Dedifferentiated amniotic fluid mesenchymal stem cell (primary cell): Measurements from ENCODE around the gene TRIML2.

Experiments used
- DNase-seq: peaks from one replicate; pipeline ENCODE4 v3.0.0-alpha.2; 2016; ENCODE audit errors: extremely low spot score

The TRIML2 gene, protein sequence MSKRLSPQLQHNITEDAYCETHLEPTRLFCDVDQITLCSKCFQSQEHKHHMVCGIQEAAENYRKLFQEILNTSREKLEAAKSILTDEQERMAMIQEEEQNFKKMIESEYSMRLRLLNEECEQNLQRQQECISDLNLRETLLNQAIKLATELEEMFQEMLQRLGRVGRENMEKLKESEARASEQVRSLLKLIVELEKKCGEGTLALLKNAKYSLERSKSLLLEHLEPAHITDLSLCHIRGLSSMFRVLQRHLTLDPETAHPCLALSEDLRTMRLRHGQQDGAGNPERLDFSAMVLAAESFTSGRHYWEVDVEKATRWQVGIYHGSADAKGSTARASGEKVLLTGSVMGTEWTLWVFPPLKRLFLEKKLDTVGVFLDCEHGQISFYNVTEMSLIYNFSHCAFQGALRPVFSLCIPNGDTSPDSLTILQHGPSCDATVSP

DNA sequence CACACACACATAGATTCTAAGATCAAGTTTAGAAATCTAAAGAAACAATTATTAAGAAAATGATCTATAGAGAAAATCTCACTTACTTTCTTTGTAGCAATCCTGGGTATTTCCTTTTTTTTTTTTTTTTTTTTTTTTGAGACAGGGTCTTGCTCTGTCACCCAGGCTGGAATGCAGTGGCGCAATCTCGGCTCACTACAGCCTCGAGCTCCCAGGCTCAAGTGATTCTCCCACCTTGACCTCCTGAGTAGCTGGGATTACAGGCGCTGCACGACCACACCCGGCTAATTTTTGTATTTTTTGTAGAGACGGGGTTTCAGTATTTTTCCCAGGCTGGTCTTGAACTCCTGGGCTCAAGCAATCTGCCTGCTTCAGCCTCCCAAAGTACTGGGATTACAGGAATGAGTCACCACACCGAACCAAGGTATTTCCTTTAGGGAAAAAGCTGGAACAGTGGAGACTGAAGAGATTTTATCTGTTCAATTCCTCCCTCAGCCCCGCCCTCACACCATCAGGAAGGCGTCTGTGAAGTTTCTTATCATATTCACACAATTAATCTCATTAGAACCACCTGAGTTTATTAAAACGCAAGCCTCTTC lies at the start of gene TRIML2:
TSS of gene TRIML2 (minus strand) at position 447 of the 599 bp plus-strand sequence. CDS start 4,235 bp downstream, outside the sequence.
- no peak for DNase-seq

DNA sequence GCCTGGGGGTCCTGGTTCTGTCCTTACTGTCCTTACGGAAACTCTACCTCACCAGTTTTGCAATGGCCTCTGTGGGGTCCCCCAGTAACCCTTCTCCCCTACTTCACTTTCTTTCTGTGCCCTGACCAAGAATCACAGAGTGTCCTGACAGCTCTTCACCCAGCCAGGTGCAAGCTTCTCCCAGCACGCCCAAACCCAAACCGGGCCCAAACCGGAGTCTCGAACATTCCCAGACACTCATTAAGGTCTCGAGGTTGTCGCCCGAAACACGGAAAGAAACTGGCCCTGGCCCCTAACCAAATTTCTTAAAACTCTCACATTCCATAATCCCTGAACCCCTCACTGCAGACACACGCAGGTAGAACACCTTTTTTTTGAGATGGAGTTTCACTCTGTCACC lies 48.9 kb upstream of the TRIML2 start:
- DNase-seq, result no peak

DNA sequence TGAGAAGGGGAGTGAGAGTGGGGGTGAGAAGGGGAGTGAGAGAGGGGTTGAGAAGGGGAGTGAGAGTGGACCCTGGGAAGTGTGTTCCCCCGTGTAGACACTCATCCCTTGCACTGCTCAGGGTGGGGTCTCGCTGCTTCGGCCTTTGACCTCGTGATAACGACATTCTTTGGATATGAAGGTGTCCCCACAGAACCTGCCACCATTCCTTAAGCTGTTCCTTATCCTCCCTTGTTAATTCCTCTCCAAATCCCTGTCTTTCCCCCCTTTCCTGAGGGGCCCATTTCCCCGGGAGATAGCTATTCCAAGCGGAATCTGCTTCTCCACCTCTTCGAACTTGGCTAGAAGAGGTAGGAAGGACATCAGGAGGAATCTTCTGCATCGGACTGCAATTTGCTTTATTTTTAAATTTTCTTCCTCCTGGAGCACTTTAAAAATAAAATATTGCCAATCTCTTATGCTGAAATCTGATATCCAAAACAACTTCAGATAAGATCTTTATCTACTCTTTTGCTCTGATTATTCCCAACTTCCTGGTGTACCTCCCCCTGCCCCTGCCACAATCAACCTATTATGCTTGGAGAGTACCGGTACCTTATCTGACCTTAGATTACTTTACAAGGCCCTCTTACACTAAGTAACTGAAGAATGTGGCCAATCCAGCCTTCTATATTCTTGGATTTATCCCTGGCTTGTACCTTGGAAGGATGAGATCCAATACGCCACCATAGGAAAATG lies 45.4 kb upstream of the TRIML2 start:
- no peak for DNase-seq

DNA sequence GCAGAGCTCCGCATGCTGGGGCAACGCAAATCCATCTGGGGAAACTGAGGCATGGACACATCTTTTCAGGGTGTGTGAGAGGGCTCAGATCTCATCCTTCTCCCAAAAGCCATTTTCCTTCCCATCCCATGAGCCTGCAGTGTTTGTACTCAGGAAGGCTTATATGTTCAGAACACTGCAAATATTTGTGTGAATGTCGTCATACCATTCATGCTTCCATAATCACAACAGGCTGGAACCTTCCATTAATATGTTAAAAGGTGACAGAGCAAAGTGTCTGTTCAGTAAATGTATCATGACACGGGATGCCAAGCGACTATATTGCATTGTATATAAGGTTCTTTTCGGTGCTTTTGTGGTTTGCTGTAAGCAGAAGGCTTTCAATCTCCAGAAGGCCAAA lies 38.4 kb upstream of the TRIML2 start:
- no peak for DNase-seq

DNA sequence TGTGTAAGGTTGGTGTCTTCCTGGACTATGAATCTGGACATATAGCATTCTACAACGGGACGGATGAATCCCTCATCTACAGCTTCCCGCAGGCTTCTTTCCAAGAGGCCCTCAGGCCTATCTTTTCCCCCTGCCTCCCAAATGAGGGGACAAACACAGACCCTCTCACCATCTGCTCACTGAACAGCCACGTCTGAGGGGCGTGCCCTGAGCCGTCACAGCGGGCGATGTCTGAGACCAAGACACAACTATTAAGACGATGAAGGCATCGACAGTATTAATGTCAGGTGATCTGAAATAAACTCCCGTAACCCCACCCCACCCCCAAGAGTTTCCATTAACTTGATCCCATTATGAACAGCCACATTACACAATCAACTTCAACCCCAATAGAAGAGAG lies 37.8 kb upstream of the TRIML2 start:
- no peak for DNase-seq

DNA sequence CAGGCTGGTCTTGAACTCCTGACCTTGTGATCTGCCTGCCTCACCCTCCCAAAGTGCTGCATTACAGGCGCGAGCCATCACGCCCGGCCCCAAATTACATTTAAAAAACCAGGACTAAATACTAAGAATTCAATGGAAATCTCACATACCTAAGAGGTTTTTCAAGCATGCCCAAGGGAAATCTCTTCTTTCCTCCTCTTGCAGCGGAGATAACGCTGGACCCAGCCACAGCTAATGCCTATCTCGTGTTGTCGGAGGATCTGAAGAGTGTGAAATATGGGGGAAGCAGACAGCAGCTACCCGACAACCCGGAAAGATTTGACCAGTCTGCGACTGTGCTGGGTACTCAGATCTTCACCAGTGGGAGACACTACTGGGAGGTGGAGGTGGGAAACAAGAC lies 37.2 kb upstream of the TRIML2 start:
- DNase-seq, result no peak

DNA sequence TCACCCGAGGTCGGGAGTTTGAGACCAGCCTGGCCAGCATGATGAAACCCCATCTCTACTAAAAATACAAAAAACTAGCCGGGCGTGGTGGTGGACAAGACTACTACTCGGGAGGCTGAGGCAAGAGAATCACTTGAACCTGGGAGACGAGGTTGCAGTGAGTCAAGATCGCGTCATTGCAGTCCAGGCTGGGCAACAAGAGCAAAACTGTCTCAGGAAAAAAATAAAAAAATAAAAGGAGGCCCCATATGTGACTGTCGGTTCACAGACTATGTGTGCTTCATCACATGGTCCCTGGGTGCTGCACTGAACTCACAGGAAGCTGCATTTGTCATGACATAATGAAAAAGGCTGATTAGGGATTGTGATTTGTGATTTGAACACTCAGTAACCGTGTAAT lies 36.2 kb upstream of the TRIML2 start:
- DNase-seq, result no peak

DNA sequence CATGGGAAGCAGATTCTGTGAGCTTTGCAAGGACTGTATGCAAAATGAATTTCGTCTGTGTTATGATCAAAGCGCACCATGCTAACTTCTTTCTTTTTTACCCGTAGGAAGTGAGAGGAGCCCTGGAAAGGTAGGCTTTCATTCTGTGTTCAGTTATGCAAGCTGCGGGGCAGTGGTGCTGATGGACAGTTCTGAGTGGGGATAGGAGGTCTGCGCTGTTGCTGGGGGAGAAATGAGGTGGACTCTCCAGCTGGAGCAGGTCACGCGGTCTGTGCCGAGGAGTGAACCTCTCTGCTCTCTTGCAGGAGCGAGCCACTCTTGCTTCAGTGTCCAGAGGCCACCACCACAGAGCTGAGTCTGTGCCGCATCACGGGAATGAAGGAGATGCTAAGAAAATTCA lies 34.3 kb upstream of the TRIML2 start:
- no peak for DNase-seq

DNA sequence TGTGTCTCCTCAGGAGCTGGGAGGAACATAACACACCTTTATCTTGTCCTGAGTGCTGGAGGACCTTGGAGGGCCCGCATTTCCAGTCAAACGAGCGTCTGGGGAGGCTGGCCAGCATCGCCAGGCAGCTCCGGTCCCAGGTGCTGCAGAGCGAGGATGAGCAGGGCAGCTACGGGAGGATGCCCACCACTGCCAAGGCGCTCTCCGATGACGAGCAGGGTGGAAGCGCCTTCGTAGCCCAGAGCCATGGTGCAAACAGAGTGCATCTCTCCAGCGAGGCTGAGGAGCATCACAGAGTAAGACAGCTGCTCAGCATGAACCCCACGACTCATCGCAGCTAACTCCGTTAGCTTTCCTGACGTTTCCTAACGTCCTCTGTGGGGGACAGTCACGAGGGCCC lies 30.3 kb upstream of the TRIML2 start:
- no peak for DNase-seq

DNA sequence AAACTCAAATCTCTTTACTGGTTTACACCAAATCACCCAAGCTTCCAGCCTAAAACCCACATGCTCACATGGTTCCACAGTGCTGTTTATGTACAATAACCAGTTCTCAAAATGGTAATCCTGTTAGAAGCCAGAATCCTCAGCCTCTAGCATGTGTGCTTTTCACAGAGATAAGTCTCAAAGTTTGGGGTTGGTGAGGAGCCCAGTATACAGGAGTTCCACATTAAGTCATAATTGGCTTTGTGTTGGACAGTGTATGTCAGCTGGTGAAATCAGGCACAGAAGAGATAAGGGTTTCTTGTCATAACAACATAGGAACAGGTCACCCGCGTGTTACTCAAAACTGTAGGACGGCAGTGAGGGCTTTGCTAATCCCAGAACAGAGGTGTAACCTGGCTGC lies 29.7 kb upstream of the TRIML2 start, which contains the start of gene TRIML1:
TSS of gene TRIML1 (plus strand) at position 301 of the 400 bp plus-strand sequence. CDS start 118 bp downstream, outside the sequence.
- DNase-seq, result no peak

DNA sequence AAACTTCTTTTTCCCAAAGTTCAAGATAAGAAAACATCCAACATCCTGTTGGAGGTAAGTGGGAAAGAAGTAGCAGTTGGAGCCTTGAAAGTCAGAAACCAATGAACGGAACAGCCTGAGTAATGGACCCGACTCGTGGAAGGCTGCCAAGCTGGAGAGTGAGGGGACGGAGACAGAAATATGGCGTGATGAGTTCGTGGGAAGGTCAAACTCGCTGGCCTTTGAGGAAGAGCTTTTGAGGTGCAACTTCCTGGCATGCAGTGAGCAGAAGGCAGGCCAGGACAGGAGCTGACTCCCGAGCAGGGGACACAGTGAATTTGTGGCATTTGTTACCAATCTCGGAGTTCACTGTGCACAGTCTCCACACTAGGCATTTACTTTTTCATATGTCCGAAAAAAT lies 28.8 kb upstream of the TRIML2 start:
- DNase-seq, result no peak

DNA sequence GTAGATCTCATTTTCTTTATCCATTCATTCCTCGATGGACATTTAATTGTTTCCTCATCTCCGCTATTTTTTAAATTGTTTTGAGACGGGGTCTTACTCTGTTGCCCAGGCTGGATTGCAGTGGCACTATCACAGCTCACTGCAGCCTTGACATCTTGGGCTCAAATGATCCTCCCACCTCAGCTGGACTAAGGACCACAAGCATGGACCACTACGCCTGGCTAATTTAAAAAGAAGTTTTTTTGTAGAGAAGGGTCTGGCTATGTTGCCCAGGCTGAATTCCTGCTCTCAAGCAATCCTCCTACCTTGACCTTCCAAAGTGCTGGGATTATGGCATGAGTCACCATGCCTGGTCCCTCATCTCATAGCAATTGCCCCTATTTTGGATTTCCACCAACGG lies 22.8 kb upstream of the TRIML2 start:
- no peak for DNase-seq

DNA sequence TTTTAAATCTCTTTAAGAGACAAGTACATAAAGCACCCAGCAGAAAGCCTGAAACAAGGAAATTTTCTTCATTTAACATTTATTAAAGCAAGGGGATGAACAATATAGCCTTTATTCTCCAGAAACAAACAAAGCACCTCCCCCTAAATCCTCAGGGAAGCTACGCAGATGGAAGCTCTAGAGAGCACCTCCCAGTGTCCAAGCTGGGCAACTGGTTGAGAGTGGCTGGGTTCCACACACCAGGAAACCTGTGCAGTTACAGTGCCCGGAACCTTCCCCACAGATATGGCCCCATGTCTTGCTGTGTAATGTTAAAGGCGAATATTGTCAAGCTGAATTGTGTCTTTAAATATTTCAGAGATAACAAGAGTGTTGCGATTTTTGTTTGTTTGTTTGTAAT lies 21.0 kb upstream of the TRIML2 start:
- DNase-seq, result no peak

DNA sequence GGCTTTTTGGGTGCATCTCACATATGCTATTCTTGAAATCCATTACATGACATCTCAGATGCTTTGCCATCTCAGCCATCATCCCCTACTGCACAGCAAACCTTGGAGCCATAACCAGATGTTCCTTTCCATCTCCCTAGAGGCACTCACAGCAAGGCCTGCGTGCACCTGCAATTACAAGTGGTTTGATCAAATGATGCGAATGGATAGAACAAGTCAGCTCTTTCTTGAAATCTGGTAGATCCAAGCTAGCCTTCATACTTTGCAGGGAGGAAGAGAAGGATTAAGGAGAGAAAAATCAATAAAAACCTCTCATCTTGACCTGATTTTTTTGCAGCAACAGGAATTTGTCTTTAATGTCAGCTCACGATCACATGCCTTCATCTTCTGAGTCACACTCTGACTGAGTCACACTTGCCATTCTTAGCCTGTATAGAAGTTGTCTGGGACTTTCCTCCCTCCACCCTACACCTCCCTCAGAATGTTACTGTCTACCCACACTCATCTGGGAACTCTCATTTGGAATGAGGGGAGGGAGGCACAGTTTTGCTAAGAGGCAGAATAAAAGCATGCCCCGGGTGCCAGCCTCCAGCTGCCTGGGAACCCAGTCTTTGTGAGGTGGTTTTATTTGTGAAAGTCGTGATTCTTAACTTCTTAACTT lies 17.9 kb upstream of the TRIML2 start:
- peak; percentile 82 for DNase-seq

DNA sequence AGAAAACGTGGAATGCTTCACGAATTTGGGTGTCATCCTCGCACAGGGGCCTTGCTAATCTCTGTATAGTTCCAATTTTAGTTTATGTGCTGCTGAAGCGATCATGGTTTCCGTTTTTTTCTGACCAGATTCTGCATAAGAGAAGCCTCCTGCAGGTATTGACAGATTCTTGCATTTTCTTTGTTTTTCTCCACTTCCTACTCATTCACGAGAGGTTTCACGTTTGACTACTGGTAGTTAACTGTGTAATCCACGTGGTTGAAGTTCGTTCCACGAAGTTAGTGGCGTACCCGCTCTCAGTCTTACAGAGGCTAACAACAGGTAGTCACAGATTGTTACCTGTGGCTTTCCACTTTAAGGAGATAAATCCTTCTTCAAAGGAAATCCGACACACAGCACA lies 12.1 kb upstream of the TRIML2 start:
- no peak for DNase-seq

DNA sequence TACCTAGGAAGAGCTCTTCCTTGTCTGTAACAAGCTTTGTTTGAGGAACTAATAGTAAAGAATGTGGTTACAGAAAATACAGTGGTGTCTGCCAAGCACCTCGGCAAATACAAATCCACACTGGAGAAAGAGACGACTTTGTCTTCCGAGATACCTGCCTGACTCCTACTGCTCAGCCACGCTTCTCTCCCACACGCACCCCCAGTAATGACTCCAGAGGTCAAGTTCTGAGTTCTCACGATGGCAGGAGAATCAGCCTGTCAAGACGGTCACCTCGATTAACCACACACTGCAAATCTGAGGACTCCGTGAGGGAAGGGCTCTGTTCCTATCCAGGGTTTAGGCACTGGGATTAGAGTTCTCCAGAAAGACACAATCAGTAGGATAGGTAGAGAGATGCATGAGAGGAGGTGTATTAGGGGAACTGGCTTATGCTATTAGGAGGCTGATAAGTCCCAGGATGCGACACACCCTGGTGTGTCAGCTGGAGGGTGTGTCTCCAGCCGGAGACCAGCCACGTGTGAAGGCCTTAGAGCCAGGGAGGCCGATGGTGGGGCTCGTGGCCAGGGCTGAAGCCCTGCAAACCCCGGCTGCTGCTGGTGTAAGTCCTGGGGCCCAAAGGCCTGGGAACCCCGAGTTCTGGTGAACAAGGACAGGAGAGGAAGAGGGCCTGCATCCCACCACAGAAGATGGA lies 8.4 kb upstream of the TRIML2 start:
- DNase-seq, result no peak

DNA sequence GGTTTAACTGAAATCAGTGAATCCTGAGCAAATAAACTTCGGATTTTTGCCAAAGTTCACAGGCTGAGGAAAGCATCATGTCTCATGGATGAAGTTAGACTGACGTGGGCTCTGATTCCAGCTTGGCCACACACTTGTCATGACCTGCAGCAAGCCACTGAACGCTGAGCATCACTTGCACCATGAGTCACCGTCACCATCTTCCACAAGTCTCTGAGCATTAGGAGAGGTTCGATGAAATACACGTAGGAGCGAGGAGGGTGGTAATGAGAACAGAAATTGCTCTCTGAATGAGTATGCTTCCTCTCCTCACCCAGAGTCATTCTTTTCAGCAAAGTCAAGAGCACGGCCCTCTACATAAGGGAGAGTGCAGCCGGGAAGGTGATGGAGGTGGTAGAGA lies 3.8 kb upstream of the TRIML2 start:
- DNase-seq, result no peak

DNA sequence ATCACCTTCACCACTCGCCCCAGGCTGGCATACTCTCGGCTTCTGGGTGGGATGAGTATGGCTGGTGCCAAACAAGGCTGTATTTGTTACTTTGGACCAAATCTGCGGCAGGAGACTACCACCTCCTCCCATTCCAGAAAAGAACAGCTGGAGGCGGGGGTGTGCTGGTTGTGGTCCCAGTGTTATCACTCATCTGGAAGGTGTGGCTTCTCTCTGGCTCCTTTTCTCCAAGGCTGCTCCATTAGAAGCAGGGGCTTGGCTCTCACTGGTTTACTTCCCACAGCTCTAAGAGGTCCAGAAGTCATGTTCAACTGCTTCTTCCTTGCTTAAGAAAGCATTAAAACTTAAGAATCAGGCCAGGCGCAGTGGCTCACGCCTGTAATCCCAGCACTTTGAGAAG lies 2.6 kb upstream of the TRIML2 start:
- DNase-seq, result no peak

DNA sequence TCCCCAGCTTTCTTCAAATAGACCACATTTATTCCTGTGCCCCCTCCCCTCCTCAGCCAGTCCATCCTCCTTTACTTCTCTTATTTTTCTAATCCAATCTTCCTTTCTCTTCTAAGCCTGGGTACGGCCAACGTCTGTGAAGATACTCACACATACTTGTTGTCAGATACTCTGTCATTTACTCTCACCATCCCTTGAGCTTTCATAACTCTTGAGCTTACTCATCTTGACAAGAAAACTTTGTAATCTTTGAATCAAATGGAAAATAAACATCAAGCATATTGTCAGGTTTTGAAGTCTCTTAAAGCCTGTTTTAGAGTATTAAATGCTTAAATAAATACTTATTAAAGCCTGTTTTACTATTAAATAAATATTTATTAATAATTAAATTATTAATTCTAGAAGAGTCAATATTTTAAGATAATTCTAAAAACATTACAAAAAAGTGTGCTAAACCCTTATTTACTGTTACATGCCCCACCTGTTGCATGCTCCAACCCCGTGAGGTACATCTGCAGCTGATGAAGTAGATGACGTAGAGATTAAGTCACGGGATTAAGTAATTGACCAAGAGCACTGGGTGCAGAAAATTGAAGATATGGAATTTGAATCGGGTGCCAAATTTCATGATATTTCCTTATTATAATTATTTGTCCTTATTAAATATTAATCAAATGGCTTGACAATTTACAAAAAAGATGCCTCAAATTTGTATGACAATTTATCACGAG lies 1.5 kb upstream of the TRIML2 start:
- DNase-seq, result no peak

DNA sequence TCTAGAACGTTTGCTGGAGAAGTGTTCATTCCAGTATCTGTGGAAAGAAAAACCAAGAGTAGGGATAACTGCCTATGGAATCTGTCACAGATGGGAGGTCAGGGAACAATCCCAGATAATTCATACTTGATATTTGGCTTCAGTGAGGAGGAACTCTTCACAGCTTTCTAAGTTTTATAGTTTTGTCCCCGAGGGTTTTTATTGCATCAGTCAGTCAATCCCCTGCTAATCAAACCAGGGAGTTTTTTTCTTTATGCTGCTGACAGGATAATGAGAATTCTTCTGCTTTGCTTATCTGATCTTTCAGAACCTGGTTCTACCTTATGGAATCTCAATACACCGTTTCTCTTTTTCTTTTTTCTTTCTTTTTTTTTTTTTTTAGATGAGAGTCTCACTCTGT lies 633 bp upstream of the TRIML2 start:
- DNase-seq, result no peak
